AG10803 (cell line): ENCODE data around the gene TNFRSF12A.
A peak's percentile ranks its signal among the peaks of the same experiment; 100 is the strongest.

Source experiments
- DNase-seq: peaks from one replicate; pipeline ENCODE4 v3.0.0; 2010; ENCODE audit warnings: low read depth
- H3K4me3 ChIP-seq: 2 replicates; pipeline ENCODE4 v1.5.1; 2011; ENCODE audit warnings: mild to moderate bottlenecking, low read length, control low read depth
- CTCF ChIP-seq: conservative IDR thresholded peaks from 2 replicates; pipeline ENCODE4 v1.5.1; 2011; ENCODE audit warnings: mild to moderate bottlenecking, low read length, control low read depth, inconsistent platforms

The TNFRSF12A gene

GRCh38 chr16:3022684-3023414 lies 2.7 kb downstream of the TNFRSF12A start:
- peak overlapping the region; percentile 77 for H3K4me3 ChIP-seq
- no peak for TF ChIP-seq CTCF
- DNase-seq: peak; percentile 60

GRCh38 chr16:3023415-3023668 lies 3.2 kb downstream of the TNFRSF12A start:
- DNase-seq: peak; percentile 77
- no peak for TF ChIP-seq CTCF
- H3K4me3 ChIP-seq: peak overlapping the region; percentile 77

- no peak for TF ChIP-seq CTCF
- DNase-seq: peak; percentile 96
- H3K4me3 ChIP-seq: peak within 1 kb of the TSS; percentile 77
Observed at GRCh38 chr16:3023669-3024478, 3.7 kb downstream of the TNFRSF12A start, which contains the start of the genes HCFC1R1 and THOC6. Gene HCFC1R1 (minus strand): TSS chr16:3023942. CDS start chr16:3023941, 1 bp downstream. Gene THOC6 (plus strand): TSS chr16:3024035. CDS start chr16:3024327, 292 bp downstream.

- no peak for DNase-seq
- TF ChIP-seq CTCF: no peak
- no peak overlapping the region for H3K4me3 ChIP-seq
Observed at GRCh38 chr16:3025032-3026002, 5.1 kb downstream of the TNFRSF12A start.

DNA sequence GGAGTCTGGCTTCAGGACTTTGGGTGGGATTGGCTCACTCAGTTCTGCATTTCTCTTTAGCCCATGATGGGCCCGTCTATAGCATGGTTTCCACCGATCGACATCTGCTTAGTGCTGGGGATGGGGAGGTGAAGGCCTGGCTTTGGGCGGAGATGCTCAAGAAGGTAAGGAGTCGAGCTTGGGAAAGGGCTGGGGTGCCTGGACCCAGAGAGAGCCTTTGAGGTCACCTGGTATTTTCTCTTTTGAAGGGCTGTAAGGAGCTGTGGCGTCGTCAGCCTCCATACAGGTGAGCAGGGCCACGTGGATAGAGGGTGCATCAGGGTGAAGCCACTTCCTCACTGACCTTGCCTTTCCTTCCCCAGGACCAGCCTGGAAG lies 5.8 kb downstream of the TNFRSF12A start:
- TF ChIP-seq CTCF: no peak
- no peak overlapping the region for H3K4me3 ChIP-seq
- DNase-seq: no peak

GRCh38 chr16:3026609-3027488 lies 6.7 kb downstream of the TNFRSF12A start:
- TF ChIP-seq CTCF: no peak
- H3K4me3 ChIP-seq: no peak overlapping the region

More at GRCh38 chr16:3026609-3027488, 6.7 kb downstream of the TNFRSF12A start:
- DNase-seq: no peak
